Measurements from ENCODE around the gene IRX6.

GRCh38 chr16:55301385-55302008 lies 22.5 kb upstream of the IRX6 start:
- TF ChIP-seq CTCF (IDR thresholded peaks at IDR 0.05) (no peak), POLR2AphosphoS5 (IDR thresholded peaks at IDR 0.05) (no peak)
